GM12872 (cell line): ENCODE results near the gene NSMCE3.

ENCODE experiments used
- CTCF ChIP-seq: IDR thresholded peaks from 3 replicates; pipeline ENCODE4 v1.5.1; 2011; ENCODE audit warnings: low read depth, mild to moderate bottlenecking, low read length, moderate library complexity; ENCODE audit not compliant: insufficient read depth

Gene NSMCE3

GRCh38 chr15:29270169-29270955 lies 740 bp upstream of the NSMCE3 start:
- TF ChIP-seq CTCF = no peak

GRCh38 chr15:29268706-29269484 lies 727 bp downstream of the NSMCE3 start:
- no peak for TF ChIP-seq CTCF

- no peak for TF ChIP-seq CTCF
These were observed 3.5 kb downstream of the NSMCE3 start for GRCh38 chr15:29266052-29266582.

GRCh38 chr15:29263289-29263688 lies 6.3 kb downstream of the NSMCE3 start:
- no peak for TF ChIP-seq CTCF

DNA sequence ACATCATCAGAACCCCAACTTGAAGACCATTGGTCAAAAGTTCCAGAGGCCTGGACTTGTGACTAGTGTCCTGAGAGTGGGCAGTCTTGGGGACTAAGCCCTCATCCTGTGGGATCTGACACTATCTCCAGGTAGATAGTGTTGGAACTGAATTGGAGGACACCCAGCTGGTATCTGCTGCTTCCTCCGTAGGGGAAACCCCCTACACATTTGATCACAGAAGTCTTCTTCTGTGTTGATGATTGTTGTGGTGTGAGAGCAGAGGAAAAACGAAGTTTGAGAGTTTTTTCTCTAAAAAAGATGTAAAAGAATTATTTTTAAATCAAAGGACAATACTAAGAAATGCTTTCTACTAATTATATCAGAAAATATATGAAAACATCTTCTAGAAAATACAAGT lies 6.9 kb downstream of the NSMCE3 start:
- no peak for TF ChIP-seq CTCF

DNA sequence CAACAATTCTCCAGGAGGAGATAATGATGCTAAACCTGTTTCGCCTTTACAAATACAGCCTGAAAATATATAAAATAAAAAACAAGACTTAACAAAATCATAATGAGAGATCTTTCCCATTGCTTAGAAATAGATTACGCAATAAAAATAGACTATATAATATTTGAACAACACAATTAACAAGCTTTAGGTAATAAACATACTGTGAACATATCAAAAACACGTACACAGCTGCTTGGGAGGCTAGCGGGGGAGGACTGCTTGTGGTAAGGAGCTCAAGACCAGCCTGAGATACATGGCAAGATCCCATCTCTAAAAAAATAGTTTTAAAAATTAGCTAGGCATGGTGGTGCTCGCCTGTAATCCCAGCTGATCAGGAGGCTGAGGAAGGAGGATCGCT lies 8.7 kb downstream of the NSMCE3 start:
- TF ChIP-seq CTCF = no peak

DNA sequence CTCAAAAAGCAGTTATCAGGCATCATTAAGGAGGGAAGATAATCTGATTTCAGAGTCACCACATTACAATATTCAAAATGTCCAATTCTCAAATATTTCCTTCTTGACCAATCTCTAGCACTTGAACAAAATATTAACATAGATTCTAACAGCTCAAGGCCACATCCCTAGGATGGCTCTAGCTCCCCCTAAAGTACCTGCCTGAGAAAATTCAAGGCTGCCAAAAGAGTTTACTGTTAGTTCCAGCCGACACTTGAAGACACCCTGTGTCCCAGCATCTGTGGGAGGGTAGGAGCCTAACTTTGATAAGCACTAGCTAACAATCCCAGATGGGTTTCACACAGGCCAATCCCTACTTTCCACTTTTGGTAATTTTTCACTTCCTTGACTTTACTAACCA lies 10.4 kb downstream of the NSMCE3 start:
- TF ChIP-seq CTCF = 0 out of 3 replicates have a peak, but pooled peaks have one; percentile 2
